Gastrocnemius medialis (tissue), 4 donors: ENCODE data around the gene AHI1.

Experiments used
- CTCF ChIP-seq, 5 experiments: fragments of 450-650 bp in 3 of 5; fragments of 200-600 bp in 2 of 5; sonication (generic) in 2 of 5; IDR thresholded peaks in 4 of 5; conservative IDR thresholded peaks in 1 of 5; 1 replicate in 4 of 5; 2 replicates in 1 of 5; pipeline ENCODE4 v1.5.1; 2016 to 2019; ENCODE audit warnings: antibody characterized with exemption in 5 of 5, mild to moderate bottlenecking in 3 of 5, moderate library complexity in 3 of 5
- POLR2A ChIP-seq, 2 donors: fragments of 450-650 bp; IDR thresholded peaks; one replicate each; pipeline ENCODE4 v1.6.1; 2017; ENCODE audit warnings: antibody characterized with exemption in 2 of 2, mild to moderate bottlenecking in 2 of 2, moderate library complexity in 2 of 2

- TF ChIP-seq CTCF (IDR thresholded peaks at IDR 0.05 in 4 of 5, conservative IDR thresholded peaks at IDR 0.05 in 1 of 5), result no peak
- no peak for TF ChIP-seq POLR2A (IDR thresholded peaks at IDR 0.05)
These were observed 191.9 kb downstream of the AHI1 start for GRCh38 chr6:135305684-135306083.
